Right atrium auricular region (tissue), 2 donors: Measurements from ENCODE around the gene COX8C. TPM values are rescaled to one million over a fixed set of nuclear protein-coding genes. Genes with fewer than 3 reads are reported as not detected.

Experiments used
- DNase-seq: peaks from one replicate; pipeline ENCODE4 v3.0.0-alpha.2; 2019; ENCODE audit warnings: low spot score
- H3K27ac ChIP-seq, 2 donors: fragments of 200-600 bp; sonication (generic); 1 replicate in 1 of 2; 2 replicates in 1 of 2; pipeline ENCODE4 v1.5.1; 2016 to 2019
- H3K27me3 ChIP-seq, 2 donors: fragments of 200-600 bp; sonication (generic); one replicate each; pipeline versions ENCODE4 v1.5.1 to v1.6.0; 2017 to 2019
- H3K36me3 ChIP-seq: fragments of 200-600 bp; sonication (generic); one replicate; pipeline ENCODE4 v1.5.1; 2016
- H3K4me1 ChIP-seq, 2 donors: fragments of 200-600 bp; sonication (generic); one replicate each; pipeline versions ENCODE4 v1.5.1 to v1.6.0; 2017 to 2019
- H3K4me3 ChIP-seq, 2 donors: fragments of 200-600 bp; sonication (generic); 1 replicate in 1 of 2; 2 replicates in 1 of 2; pipeline ENCODE4 v1.5.1; 2017 to 2019; ENCODE audit warnings: mild to moderate bottlenecking in 1 of 2, moderate library complexity in 1 of 2
- H3K9me3 ChIP-seq, 2 donors: fragments of 200-600 bp; sonication (generic); one replicate each; pipeline ENCODE4 v1.5.1; 2019
- total RNA-seq, 2 donors: library from RNA; depleted of rRNA; stranded (reverse); fragments of >200 nt; gene quantifications; one replicate each; pipeline ENCODE4 v1.1.0, GENCODE V29; 2016
- TF ChIP-seq, protein P1 (sequence below), 2 donors: fragments of 200-600 bp; sonication (generic); IDR thresholded peaks; one replicate each; pipeline ENCODE4 v1.5.1; 2019; ENCODE audit warnings: antibody characterized with exemption in 2 of 2

COX8C gene
- total RNA-seq, 2 donors from 2014 or later: not detected

GRCh38 chr14:93330609-93331000 lies 16.4 kb upstream of the COX8C start:
- Histone ChIP-seq H3K4me3 (no peak overlapping the region), H3K9me3 (no peaks in the 10 kb centered on the region), H3K27me3 (no peaks in the 10 kb centered on the region), H3K36me3 (no peaks in the 10 kb centered on the region), H3K4me1 (peaks cover 0 to 28% of the 10 kb centered on the region in 2 donors), H3K27ac (no peak overlapping the region)
- no peak for DNase-seq
- TF ChIP-seq, protein P1, sequence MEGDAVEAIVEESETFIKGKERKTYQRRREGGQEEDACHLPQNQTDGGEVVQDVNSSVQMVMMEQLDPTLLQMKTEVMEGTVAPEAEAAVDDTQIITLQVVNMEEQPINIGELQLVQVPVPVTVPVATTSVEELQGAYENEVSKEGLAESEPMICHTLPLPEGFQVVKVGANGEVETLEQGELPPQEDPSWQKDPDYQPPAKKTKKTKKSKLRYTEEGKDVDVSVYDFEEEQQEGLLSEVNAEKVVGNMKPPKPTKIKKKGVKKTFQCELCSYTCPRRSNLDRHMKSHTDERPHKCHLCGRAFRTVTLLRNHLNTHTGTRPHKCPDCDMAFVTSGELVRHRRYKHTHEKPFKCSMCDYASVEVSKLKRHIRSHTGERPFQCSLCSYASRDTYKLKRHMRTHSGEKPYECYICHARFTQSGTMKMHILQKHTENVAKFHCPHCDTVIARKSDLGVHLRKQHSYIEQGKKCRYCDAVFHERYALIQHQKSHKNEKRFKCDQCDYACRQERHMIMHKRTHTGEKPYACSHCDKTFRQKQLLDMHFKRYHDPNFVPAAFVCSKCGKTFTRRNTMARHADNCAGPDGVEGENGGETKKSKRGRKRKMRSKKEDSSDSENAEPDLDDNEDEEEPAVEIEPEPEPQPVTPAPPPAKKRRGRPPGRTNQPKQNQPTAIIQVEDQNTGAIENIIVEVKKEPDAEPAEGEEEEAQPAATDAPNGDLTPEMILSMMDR (IDR thresholded peaks at IDR 0.05): no peak

DNA sequence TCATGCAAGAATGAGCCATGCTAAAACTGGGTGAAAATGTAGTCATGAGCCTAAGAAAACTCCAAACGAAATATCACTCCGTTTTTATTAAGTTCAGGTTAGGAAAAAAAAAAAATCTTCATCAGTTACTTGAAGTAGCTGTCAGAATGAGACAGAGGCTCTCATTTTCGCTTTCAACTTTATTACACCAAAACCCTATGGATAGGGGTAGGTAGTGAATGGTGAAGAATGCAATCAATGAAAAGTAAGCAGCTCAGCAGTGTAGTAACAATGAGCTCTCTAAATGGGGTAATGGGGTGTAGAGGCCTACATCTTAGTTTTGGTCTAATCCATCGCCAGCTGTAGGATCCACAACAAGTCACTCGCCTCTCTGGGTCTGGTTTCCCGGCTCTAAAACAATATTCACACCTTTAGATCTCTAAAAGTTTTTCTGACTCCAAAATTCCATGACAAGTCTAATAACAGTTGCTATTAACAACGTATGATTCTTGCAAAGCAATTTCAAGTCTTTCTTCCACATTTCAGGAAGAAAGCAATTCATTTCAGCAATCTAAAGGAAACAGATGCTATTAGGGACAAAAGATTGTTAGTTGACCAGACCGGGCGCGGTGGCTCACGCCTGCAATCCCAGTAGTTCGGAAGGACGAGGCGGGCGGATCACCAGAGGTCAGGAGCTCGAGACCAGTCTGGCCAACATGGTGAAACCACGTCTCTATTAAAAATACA lies 15.8 kb upstream of the COX8C start:
- peaks cover 0 to 28% of the 10 kb centered on the region in 2 donors for H3K4me1 ChIP-seq
- DNase-seq: peak; percentile 64
- no peaks in the 10 kb centered on the region for H3K36me3 ChIP-seq
- TF ChIP-seq, protein P1 (IDR thresholded peaks at IDR 0.05): no peak
- no peaks in the 10 kb centered on the region for H3K9me3 ChIP-seq
- no peaks in the 10 kb centered on the region for H3K27me3 ChIP-seq
- peak overlapping the region; percentile 71 to 96 for H3K4me3 ChIP-seq
- peak overlapping the region; percentile 94 to 99 for H3K27ac ChIP-seq

GRCh38 chr14:93331728-93332396 lies 15.1 kb upstream of the COX8C start:
- DNase-seq: no peak
- H3K4me3 ChIP-seq: peak overlapping the region; percentile 71 to 96
- H3K27me3 ChIP-seq: no peaks in the 10 kb centered on the region
- TF ChIP-seq, protein P1 (IDR thresholded peaks at IDR 0.05): no peak
- peaks cover 0 to 28% of the 10 kb centered on the region in 2 donors for H3K4me1 ChIP-seq
- H3K9me3 ChIP-seq: no peaks in the 10 kb centered on the region
- peak overlapping the region; percentile 94 to 99 for H3K27ac ChIP-seq
- H3K36me3 ChIP-seq: no peaks in the 10 kb centered on the region

- Histone ChIP-seq H3K4me1 (peaks cover 0 to 28% of the 10 kb centered on the region in 2 donors), H3K9me3 (no peaks in the 10 kb centered on the region), H3K27ac (peak overlapping the region; percentile 94 to 99), H3K4me3 (peak overlapping the region; percentile 71 to 96), H3K36me3 (no peaks in the 10 kb centered on the region), H3K27me3 (no peaks in the 10 kb centered on the region)
- no peak for DNase-seq
- TF ChIP-seq, protein P1 (IDR thresholded peaks at IDR 0.05): no peak
These were observed 14.6 kb upstream of the COX8C start for GRCh38 chr14:93332397-93332852.

DNA sequence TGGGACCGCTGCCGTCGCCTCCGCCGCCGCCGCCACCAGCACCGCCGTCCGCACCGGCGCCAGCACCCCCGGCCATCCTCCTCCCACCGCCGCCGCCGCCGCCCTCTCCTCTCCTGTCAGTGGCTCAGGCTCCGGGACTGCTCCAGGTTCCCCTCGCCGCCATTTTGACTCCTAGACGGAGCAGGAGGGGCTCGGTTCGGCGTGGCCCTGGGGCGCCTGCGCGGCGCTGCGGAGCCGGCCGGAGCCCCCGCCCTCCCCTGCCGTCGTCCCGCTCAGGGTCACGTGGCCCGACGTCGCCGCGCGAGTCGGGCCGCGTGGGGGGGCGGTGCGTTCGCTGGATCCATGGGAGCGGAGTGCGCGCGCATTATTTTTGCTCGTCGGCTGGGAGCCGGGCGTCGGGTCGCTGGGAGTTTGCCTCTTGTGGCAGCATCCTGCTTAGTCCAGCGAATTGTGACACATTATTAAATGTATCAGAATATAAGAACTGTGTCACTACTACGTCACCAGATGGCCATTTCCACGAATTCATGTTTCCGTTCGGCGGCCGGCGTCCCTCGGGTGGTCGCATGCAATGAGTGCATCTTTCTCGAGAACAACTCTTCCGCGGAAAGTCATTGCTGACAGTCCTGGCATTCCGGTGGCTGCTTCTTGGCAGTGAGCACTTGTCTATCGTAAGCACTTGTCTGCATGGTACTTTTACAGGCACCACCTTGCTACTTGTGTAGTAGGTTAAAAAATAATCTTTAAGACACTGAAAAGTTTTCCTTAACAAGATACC lies 13.9 kb upstream of the COX8C start, which contains the start of gene BTBD7:
Gene BTBD7, minus strand, starts transcription at position 184 of the 778 bp plus-strand sequence. CDS start 36,985 bp downstream, outside the sequence.
- peak; percentile 95 for DNase-seq
- Histone ChIP-seq H3K4me1 (peaks cover 0 to 28% of the 10 kb centered on the region in 2 donors), H3K27ac (peak within 1 kb of the TSS; percentile 94 to 99), H3K4me3 (peak within 1 kb of the TSS; percentile 71 to 96), H3K9me3 (no peaks in the 10 kb centered on the region), H3K27me3 (no peaks in the 10 kb centered on the region), H3K36me3 (no peaks in the 10 kb centered on the region)
- TF ChIP-seq, protein P1 (IDR thresholded peaks at IDR 0.05): peak in 1 of 2 donors; percentile 39
